Endothelial cell (in vitro differentiated cells): ENCODE measurements around the gene TBX21. TPM values are rescaled to one million over a fixed set of nuclear protein-coding genes. Genes with fewer than 3 reads are reported as not detected.

ENCODE experiments used
- DNase-seq: peaks from one replicate; pipeline ENCODE4 v3.0.0; 2021; ENCODE audit warnings: low spot score
- H3K27ac Mint-ChIP-seq: one replicate; pipeline ENCODE4 v1.8.0; 2021; ENCODE audit warnings: mixed read lengths, inconsistent platforms; ENCODE audit not compliant: unreplicated experiment
- H3K27me3 Mint-ChIP-seq: one replicate; pipeline ENCODE4 v1.8.0; 2021; ENCODE audit warnings: mild to moderate bottlenecking, moderate library complexity, mixed read lengths, inconsistent platforms; ENCODE audit not compliant: unreplicated experiment
- H3K36me3 Mint-ChIP-seq: one replicate; pipeline ENCODE4 v1.8.0; 2021; ENCODE audit warnings: mild to moderate bottlenecking, low read depth, mixed read lengths, inconsistent platforms; ENCODE audit not compliant: unreplicated experiment
- H3K4me1 Mint-ChIP-seq: one replicate; pipeline ENCODE4 v1.8.0; 2021; ENCODE audit warnings: mild to moderate bottlenecking, mixed read lengths, inconsistent platforms; ENCODE audit not compliant: unreplicated experiment
- H3K4me3 Mint-ChIP-seq: one replicate; pipeline ENCODE4 v1.8.0; 2021; ENCODE audit warnings: mild to moderate bottlenecking, mixed read lengths, inconsistent platforms; ENCODE audit not compliant: unreplicated experiment
- H3K9me3 Mint-ChIP-seq: one replicate; pipeline ENCODE4 v1.8.0; 2021; ENCODE audit warnings: mixed read lengths, inconsistent platforms; ENCODE audit not compliant: unreplicated experiment
- total RNA-seq: library from RNA; stranded (reverse); fragmentation: NEBNext Ultra II Directional; extraction: Animal tissue kit (Norgen Biotek cat#: 25700); gene quantifications from one replicate; pipeline ENCODE4 v1.2.1, GENCODE V29; 2021; ENCODE audit not compliant: unreplicated experiment
- TF ChIP-seq, protein P1 (sequence below): fragments of 200-600 bp; sonication (generic); IDR thresholded peaks from one replicate; pipeline ENCODE4 v1.5.0; 2021; ENCODE audit warnings: antibody characterized with exemption; ENCODE audit not compliant: unreplicated experiment

The TBX21 gene
- total RNA-seq, 1 donor from 2014 or later: 0.21 TPM

DNA sequence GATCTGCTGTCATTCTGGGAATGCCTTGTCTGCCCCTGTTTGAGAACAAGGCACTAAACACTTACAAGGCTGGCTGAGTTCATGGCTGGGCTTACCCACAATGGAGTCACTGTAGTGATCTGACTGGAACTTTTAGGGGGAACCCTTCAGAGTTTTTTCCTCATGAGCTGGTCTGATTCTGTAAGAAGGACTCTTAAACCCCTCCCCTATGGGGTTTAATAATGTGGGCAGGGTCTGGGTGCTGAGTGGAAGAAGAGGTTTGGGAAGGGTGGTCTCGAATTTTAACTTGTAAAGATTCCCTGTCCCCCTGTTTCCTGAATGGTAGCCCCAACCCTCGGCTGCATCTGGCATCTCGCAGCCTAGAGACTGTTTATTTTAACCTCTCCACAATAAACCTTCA, 58.0 kb downstream of the TBX21 start:
- no peaks in the 10 kb centered on the region for H3K36me3 Mint-ChIP-seq
- H3K27ac Mint-ChIP-seq: no peak overlapping the region
- H3K27me3 Mint-ChIP-seq: peaks cover 10% of the 10 kb centered on the region
- TF ChIP-seq, protein P1, sequence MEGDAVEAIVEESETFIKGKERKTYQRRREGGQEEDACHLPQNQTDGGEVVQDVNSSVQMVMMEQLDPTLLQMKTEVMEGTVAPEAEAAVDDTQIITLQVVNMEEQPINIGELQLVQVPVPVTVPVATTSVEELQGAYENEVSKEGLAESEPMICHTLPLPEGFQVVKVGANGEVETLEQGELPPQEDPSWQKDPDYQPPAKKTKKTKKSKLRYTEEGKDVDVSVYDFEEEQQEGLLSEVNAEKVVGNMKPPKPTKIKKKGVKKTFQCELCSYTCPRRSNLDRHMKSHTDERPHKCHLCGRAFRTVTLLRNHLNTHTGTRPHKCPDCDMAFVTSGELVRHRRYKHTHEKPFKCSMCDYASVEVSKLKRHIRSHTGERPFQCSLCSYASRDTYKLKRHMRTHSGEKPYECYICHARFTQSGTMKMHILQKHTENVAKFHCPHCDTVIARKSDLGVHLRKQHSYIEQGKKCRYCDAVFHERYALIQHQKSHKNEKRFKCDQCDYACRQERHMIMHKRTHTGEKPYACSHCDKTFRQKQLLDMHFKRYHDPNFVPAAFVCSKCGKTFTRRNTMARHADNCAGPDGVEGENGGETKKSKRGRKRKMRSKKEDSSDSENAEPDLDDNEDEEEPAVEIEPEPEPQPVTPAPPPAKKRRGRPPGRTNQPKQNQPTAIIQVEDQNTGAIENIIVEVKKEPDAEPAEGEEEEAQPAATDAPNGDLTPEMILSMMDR: no peak
- no peak overlapping the region for H3K4me3 Mint-ChIP-seq
- DNase-seq: no peak
- peaks cover 6% of the 10 kb centered on the region for H3K4me1 Mint-ChIP-seq
- no peaks in the 10 kb centered on the region for H3K9me3 Mint-ChIP-seq

DNA sequence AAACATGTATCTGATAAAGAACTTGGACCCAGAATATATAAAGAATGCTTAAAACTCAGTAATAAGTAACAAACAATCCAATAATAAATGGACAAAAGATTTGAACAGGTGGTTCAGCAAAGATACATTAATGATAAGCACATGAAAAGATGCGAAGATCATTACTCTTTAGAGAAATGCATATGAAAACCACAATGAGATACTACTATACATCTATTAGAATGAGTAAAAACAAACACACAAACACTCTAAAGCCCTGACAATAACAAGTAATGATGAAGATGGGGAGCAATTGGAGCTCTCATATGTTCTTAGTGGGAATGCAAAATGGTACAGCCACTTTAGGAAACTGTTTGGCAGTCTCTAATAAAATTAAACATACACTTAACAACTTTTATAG, 59.4 kb downstream of the TBX21 start:
- peaks cover 6% of the 10 kb centered on the region for H3K4me1 Mint-ChIP-seq
- DNase-seq: no peak
- H3K27ac Mint-ChIP-seq: no peak overlapping the region
- no peaks in the 10 kb centered on the region for H3K9me3 Mint-ChIP-seq
- no peak overlapping the region for H3K4me3 Mint-ChIP-seq
- TF ChIP-seq, protein P1: no peak
- peaks cover 12% of the 10 kb centered on the region for H3K27me3 Mint-ChIP-seq
- H3K36me3 Mint-ChIP-seq: no peaks in the 10 kb centered on the region

DNA sequence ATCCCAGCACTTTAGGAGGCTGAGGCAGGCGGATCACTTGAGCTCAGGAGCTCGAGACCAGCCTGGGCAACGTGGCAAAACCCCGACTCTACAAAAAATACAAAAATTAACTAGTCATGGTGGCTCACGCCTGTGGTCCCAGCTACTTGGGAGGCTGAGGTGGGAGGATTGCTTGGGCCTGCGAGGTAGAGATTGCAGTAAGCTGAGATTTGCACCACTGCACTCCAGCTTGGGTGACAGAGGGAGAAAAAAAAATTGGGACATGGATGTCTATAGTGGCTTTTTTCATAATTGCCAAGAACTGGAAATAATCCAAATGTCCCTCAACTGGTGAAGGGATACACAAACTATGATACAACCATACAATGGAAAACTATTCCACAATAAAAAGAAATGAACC, 59.9 kb downstream of the TBX21 start:
- TF ChIP-seq, protein P1: no peak
- DNase-seq: no peak
- Mint-ChIP-seq H3K4me3 (no peak overlapping the region), H3K27me3 (peaks cover 13% of the 10 kb centered on the region), H3K4me1 (peaks cover 6% of the 10 kb centered on the region), H3K36me3 (no peaks in the 10 kb centered on the region), H3K9me3 (no peaks in the 10 kb centered on the region), H3K27ac (no peak overlapping the region)

Other genes starting within 250 kb of the TBX21 start
- 107 TPM for gene NPEPPS, start 202.1 kb upstream of the TBX21 start, total RNA-seq
- 376 TPM for gene KPNB1, start 83.3 kb upstream of the TBX21 start, total RNA-seq
- gene TBKBP1, start 39.1 kb upstream of the TBX21 start, total RNA-seq: 31.4 TPM
- gene OSBPL7, start 88.6 kb downstream of the TBX21 start, total RNA-seq: 28.0 TPM
- 56.3 TPM for gene MRPL10, start 98.3 kb downstream of the TBX21 start, total RNA-seq
- 1.0 TPM for gene LRRC46, start 98.4 kb downstream of the TBX21 start, total RNA-seq
- gene SCRN2, start 108.0 kb downstream of the TBX21 start, total RNA-seq: 44.8 TPM
- gene SP6, start 117.9 kb downstream of the TBX21 start, total RNA-seq: 30.7 TPM
- gene SP2, start 163.0 kb downstream of the TBX21 start, total RNA-seq: 12.4 TPM
- 16.4 TPM for gene PNPO, start 208.3 kb downstream of the TBX21 start, total RNA-seq
- gene PRR15L, start 224.6 kb downstream of the TBX21 start, total RNA-seq: not detected
- gene CDK5RAP3, start 237.9 kb downstream of the TBX21 start, total RNA-seq: 156 TPM